Smooth muscle cell of the brain vasculature (primary cell): ENCODE data around the gene SLC44A3.
"Not testable (repeated sequence)": the region's sequence is repeated elsewhere in the genome, so short reads cannot be mapped to it uniquely, and the experiment has no call there.

ENCODE experiments used
- DNase-seq: peaks from one replicate; pipeline ENCODE4 v3.0.0-alpha.2; 2012; ENCODE audit warnings: low read depth, low spot score

The SLC44A3 gene

GRCh38 chr1:94934551-94934950, 114.4 kb downstream of the SLC44A3 start:
- DNase-seq, result no peak

- DNase-seq, result no peak
Observed at GRCh38 chr1:94935034-94935433, 114.9 kb downstream of the SLC44A3 start.

- DNase-seq, result no peak
Observed at GRCh38 chr1:94935476-94935875, 115.3 kb downstream of the SLC44A3 start.

- no peak for DNase-seq
Observed at GRCh38 chr1:94936861-94937620, 116.9 kb downstream of the SLC44A3 start.

- DNase-seq, result no peak
Observed at GRCh38 chr1:94937820-94938219, 117.7 kb downstream of the SLC44A3 start.

GRCh38 chr1:94940738-94941137, 120.6 kb downstream of the SLC44A3 start:
- DNase-seq, result no peak

- DNase-seq, result not testable (repeated sequence)
Observed at GRCh38 chr1:94941480-94941879, 121.3 kb downstream of the SLC44A3 start.

GRCh38 chr1:94942171-94943128, 122.3 kb downstream of the SLC44A3 start:
- no peak for DNase-seq
